NCI-H2227 (cell line): Measurements from ENCODE around the gene MGME1.
A peak's percentile ranks its signal among the peaks of the same experiment; 100 is the strongest.

Experiments used
- DNase-seq: peaks from one replicate; lab custom pipeline; 2025; ENCODE audit not compliant: unreplicated experiment; lab: John Stamatoyannopoulos, UW

The MGME1 gene, protein sequence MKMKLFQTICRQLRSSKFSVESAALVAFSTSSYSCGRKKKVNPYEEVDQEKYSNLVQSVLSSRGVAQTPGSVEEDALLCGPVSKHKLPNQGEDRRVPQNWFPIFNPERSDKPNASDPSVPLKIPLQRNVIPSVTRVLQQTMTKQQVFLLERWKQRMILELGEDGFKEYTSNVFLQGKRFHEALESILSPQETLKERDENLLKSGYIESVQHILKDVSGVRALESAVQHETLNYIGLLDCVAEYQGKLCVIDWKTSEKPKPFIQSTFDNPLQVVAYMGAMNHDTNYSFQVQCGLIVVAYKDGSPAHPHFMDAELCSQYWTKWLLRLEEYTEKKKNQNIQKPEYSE

DNA sequence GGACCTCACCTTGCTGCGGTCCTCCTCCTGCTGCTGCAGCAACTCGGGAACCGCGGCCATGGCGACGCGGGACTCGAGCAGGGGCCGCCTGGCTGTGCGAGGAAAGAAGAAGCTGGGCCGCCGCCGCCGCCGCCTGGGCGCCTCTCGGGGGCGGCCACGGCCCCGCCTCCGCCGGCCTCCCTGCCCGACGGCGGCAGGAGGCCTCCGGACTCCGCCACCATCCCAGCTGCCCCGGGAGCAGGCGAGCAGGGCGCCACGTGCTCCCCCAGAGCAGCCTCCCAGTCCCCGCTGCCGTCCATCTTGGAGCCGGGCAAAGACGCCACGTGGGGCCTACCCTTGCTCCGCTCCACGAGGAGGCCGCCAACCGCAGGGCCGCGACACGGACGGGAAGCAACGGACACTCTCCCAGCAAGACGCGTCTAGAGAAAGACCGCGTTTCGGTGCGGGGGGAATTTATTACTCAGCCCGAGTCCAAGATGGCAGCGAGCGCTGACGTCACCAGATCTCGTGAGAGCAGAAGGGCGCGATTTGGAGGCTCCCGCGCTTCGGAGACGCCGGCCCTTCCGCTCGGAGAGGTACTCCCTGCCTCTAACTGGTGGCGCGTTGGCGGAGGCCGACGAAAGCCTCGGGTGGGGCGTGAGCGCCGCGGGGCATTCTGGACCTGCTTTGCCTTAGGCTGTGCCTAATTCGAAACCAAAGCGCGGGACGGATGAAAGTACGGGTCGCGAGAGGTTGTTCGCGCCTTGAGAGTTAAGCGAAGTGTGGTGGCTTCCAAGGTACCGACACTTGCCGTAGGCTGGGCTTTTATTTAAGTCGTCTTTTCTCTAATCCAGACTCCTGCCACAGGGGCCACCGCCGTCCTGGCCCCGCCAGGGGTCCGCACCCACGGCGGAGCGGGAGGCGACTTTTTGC, at the start of gene MGME1, which contains the start of gene SNX5:
TSS of gene MGME1 (plus strand) at position 653 of the 912 bp plus-strand sequence. CDS start 842 bp downstream, outside the sequence.
TSS of gene SNX5 (minus strand) at position 429 of the 912 bp plus-strand sequence. CDS start at position 60, 369 bp downstream.
- peak; percentile 100 for DNase-seq

- DNase-seq: no peak
Observed at GRCh38 chr20:17919149-17919548, 49.7 kb upstream of the MGME1 start.

DNA sequence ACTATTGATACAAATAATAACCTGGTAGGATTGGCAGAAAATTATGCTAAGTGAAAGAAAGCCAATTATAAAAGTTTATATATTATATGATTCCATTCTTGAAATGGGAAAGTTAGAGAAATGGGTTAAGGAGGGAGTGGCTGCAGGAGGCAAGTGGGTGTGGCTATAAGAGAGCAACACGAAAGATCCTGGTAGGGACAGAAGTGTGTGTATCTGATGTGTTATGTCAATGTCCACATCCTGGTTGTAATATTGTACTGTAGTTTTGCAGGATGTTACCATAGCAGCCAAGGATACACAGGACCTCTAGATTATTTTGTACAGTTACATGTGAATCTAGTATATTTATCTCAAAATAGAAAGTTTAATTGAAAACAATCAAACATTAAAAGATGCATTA, 47.0 kb upstream of the MGME1 start:
- no peak for DNase-seq

DNA sequence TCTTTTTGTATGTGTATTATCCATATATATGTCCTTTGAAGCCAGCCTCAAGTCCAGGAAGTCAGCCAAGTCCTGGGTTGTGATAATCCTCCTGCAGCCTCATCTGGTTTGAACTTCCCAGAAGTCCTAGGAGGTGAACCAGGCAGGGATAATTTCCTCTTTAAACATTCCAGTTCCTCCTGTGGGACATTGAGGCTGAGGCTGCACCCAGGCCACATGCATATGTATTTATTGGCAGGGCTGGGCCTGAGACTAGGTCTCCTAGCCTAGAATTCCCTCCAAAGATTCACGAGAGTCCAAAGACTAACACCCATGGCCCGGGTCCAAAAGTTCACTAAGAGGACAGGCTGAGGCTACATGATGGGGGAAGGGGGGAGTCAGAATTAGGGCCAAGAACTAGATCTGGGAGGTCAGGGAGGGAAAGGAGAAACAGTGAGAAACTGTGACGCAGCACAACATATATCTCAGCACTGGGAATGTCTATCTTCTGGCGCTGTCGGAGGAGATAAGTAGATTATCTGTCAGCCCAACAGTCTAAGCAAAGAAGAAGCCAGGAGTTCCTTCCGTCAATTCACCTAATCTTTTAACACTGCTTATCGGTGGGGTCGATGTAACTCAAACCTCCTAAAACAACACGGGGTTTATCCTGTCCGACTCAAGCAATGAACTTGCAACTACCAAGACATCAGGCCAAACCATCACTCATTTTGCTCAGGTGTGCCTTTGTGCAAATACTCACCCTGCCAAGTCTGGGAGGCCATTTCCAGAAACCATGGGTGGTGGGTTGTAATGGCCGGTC, 43.5 kb upstream of the MGME1 start:
- no peak for DNase-seq

- no peak for DNase-seq
Observed at GRCh38 chr20:17925940-17926300, 42.9 kb upstream of the MGME1 start.

GRCh38 chr20:17928211-17928611, 40.6 kb upstream of the MGME1 start:
- DNase-seq: no peak

DNA sequence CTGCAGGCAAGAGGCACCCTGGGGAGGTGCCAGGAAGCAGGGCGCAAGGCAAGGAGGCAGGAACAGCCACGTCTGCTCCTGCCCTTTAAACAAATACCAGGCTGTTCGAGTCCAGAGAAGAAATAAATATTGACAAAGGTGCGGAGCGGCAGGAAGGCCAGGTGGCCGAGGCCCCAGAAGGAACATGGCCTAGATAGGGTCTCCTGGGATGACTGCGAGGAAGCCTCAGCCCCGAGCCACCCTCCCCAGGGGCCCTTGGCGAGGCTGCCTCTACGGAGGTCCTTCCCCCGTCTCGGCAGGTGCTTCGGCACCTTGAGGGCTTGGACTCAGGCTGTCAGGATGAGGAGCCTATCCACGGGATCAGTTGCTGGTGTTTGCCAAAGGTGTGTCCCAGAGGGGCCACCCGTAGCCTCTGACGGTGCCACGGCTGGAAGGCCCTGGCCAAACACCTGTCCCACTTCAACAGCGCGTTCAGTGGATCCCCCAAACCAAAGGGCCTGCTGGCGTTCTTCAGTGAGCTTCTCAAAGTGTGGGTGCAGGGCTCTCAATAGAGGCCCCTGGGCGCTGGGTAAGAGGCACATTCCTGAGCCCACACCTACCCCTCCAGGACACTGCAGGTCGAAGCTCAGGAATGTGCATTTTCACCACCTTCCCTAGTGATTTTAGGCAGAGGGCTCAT, 40.0 kb upstream of the MGME1 start:
- no peak for DNase-seq

GRCh38 chr20:17931513-17931912, 37.3 kb upstream of the MGME1 start:
- no peak for DNase-seq

- no peak for DNase-seq
Observed at GRCh38 chr20:17932396-17932795, 36.4 kb upstream of the MGME1 start.

DNA sequence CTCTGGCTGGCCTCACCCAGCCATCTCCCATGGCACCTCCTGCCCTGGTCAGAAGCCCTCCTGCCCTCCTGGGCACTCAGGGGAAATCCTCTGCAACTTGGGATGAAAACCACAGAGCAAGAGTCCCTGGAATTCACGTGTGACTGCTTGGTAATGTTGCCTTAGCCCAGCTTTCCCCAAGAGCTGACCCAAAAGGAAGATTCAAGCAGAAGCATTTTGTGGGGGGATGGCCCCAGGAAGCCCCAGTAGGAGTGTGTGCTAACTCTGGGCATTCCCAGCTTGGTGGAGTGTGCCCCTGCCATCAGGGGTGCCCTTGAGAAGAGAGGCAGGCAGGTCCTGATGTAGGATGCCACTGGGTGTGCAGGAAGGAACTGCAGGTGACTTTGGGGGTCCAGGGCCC, 35.7 kb upstream of the MGME1 start:
- DNase-seq: no peak

DNA sequence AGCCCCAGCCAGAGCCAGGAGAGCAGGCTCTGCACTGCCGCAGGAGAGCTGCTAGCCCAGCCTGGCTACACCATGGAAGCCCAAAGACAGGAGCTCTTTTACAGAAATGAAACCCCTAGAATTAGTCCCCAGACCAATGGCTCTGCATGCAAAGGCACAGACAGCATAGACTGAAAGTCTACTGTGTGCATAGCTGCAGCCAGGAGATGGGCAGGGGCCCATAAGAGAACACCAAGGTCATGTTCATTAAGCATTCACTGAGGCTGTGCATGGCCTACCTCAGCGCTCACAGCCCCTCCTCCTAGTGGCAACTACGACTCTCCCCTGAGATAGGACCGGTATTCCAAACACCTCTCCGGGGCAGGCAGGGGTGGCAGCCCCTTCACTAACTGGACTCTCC, 35.1 kb upstream of the MGME1 start:
- no peak for DNase-seq

DNA sequence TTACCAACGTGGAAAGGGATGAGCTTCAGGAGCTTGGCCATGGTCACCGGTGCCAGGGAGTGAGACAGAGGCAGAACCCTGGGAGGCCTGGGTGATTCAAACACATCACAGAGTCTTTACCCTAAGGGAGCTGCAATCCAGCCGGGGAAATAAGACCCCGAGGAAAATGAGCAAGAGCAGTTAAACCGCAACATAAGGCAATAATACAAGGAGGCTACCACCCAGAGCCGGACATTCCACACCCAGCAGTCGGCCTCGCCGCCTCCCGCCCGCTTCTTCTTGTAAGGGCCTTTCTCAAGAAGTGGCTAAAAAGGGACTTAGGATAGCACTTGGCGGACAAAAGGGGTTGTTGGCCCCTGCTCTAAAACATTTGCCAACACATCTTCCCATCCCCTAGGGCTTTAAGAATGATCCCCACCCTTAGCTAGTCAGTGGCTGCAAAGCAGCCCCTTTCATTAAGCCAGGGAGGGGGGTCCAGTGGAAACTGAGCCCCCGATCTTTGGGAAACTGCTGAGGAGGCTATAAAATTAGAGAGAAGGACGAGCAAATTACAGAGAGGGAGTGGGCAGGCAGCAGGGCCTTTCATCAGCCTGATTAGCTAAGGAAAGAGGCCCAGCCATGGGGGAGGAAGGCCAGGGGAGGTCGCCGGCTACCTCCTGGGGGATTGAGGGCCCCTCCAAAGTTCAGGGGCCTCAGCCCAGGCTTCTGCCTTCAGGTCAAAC, 34.5 kb upstream of the MGME1 start:
- DNase-seq: no peak

DNA sequence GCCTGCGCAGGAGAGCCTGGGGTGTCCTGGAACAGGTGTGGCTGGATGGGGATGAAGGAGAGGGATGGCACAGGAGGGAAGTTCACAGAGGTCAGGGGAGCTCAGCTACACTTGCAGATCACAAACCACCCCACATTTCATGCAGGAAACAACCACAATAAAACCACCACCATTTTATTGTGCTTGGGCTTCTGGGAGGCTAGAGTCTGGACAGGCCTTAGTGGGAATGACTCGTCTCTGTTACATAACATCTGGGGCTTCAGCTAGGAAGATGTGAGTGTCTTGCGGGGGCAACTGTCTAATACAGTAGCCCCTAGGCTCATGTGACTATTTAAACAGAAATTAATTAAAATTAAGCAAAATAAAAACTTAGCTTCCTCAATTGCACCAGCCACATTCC, 33.6 kb upstream of the MGME1 start:
- no peak for DNase-seq

- no peak for DNase-seq
Observed at GRCh38 chr20:17935761-17936160, 33.1 kb upstream of the MGME1 start.

DNA sequence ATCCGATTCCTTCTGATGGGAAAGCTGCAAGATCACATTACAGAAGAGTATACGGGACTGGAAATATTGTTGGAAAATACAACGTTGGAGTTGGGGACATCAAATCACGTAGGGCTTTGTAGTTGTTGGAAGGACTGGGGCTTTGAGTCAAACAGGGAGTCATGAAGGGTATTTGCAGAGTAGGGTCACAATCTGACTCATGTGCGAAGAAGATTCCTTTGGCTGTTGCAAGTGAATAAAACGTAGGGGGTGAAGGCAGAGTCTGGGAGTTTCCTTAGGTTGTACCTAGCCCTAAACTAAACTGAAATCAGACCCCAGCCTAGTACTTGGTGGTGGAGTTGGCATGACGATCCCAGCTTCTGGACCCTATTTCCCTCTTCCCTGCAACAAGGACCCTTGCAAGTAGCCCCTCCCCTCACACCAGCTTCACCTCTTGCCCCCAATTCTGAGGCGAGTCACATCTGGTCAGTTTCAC, 32.5 kb upstream of the MGME1 start:
- DNase-seq: no peak

- peak; percentile 37 for DNase-seq
Observed at GRCh38 chr20:17936761-17937732, 31.8 kb upstream of the MGME1 start.

GRCh38 chr20:17938871-17939619, 29.8 kb upstream of the MGME1 start:
- DNase-seq: peak; percentile 78

GRCh38 chr20:17939622-17940223, 29.1 kb upstream of the MGME1 start:
- DNase-seq: no peak
